IMR-90 (cell line): ENCODE data around the gene PDXK.

Source experiments
- CEBPB ChIP-seq: IDR thresholded peaks from 2 replicates; pipeline ENCODE4 v1.6.1; 2012; ENCODE audit warnings: low read depth, low read length, improper control_type of control experiment
- CTCF ChIP-seq: conservative IDR thresholded peaks from 2 replicates; pipeline ENCODE4 v1.5.1; 2012; ENCODE audit warnings: mild to moderate bottlenecking, low read depth, low read length, improper control_type of control experiment

DNA sequence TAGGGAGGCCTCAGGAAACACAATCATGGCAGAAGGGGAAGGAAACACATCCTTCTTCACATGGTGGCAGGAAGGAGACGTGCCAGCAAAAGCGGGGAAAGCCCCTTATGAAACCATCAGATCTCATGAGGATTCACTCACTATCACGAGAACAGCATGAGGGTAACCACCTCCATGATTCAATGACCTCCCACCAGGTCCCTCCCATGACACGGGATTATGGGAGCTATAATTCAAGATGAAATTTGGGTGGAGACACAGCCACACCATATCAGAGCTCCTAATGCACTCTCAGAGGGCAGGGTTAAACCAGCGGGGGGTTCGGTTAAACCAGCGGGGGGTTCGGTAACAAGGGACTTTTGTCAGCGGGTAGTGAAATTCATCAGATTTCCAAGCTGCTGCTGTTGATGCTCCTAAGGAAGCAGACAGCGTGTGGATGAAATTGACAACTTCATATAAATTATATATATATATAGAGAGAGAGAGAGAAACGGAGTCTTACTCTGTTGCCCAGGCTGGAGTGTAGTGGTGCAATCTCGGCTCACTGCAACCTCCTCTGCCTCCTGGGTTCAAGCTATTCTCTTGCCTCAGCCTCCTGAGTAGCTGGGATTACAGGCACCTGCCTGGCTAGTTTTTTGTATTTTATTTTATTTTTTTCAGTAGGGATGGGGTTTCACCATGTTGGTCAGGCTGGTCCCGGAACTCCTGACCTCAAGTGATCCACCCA lies 52.9 kb downstream of the PDXK start:
- TF ChIP-seq CTCF (no peak), CEBPB (no peak)
